DMS79 treated with DMSO at 0.1 percent for 48 hours (cell line): ENCODE results near the gene ZC2HC1C.
A peak's percentile ranks its signal among the peaks of the same experiment; 100 is the strongest.
"Not testable (repeated sequence)": the region's sequence is repeated elsewhere in the genome, so short reads cannot be mapped to it uniquely, and the experiment has no call there.

Experiments used
- DNase-seq: peaks from one replicate; lab custom pipeline; 2025; lab: John Stamatoyannopoulos, UW

ZC2HC1C gene

DNA sequence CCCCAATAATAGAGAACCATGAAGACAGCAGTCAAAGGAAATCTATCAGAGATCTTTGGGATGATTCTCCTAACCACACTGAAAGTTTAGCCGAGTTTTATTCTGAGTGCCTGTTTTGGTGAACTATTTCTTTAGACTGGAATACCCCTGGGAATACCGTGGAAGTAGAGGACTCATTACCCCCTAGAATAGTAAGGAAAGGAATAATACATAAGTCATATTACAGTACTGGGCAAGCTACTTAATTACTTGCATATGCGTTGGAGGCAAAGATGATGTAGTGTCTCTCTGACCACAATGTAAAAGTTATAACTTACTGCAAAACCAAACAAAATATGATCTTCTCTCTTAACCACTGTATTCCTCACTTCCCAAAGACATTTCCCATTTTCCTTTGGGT, 25.5 kb downstream of the ZC2HC1C start:
- DNase-seq, result no peak

- no peak for DNase-seq
These were observed 26.2 kb downstream of the ZC2HC1C start for GRCh38 chr14:75095690-75096089.

DNA sequence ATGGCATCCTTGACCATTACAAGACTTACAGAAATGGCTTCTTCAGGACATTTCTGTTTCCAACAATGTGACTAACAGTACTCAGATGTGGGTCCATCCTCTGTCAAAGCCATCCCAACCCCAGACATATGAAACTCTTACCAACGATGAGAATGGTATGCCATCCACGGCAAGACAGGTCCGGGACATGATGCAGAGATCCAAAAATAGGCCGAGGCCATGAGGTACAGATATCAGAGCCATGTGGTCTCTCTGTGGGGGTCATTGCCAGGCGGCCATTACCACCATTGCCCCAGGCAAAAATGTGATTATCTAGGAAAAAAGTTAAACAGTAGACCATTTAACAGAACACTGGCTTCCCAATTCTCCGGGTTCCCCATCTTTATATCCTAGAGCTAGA, 27.5 kb downstream of the ZC2HC1C start:
- DNase-seq, result no peak

DNA sequence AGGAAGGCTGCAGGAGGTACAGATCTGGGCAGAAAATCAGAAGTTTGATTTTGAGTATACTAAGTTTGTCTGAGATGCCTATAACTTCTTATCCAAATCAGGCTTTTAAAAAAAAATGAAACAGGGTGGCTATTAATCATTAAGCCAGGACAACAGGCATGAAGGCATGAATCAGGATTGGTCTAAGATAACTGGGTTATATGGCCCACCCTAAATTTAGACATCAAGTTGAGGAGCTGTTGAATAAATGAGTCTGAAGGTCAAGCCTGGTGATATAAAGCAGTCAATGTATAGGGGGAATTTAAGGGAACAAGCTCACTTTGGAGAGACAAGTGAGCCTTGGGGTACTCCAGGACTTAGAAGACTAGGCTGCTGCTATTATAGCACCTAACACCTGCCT, 28.8 kb downstream of the ZC2HC1C start:
- no peak for DNase-seq

DNA sequence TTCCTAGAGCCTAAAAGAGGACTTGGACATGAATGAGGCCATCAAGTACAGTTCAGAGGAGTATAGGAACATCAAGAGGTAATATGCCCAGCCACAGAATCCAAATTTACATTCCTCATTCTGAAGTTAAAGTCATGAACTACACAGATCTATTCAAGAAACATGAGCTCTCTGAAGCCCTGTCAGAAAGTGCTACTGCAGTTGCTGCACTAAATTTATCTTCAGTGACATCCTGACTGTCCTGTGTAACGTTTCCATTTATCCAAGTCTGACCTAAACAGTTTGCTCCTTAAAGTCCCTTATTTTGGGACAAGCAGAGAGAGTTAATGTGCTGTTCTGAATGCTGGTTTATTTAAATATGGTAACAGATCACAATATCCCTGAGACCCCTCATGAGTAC, 29.2 kb downstream of the ZC2HC1C start:
- DNase-seq, result no peak

GRCh38 chr14:75101491-75101890, 32.0 kb downstream of the ZC2HC1C start:
- DNase-seq, result no peak

- no peak for DNase-seq
These were observed 37.7 kb downstream of the ZC2HC1C start for GRCh38 chr14:75107186-75107585.

DNA sequence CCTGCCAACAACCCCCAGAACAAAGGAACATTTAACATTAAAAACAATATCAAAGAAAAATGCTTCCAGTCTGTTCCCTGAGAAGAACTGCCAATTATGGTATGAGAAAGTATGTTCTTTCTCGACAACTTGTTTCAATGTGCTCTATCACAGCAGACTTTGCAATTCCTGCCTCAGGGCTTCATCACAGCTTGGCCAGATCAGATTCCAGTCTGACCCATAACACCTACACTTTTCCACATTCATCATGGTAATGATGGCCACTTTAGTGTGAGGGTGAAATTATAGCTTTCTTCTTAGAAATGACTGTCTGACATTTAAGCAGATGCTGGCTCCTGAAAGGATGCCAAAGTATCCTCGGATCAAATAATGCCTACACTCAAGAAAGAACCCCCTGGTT, 40.4 kb downstream of the ZC2HC1C start:
- no peak for DNase-seq

DNA sequence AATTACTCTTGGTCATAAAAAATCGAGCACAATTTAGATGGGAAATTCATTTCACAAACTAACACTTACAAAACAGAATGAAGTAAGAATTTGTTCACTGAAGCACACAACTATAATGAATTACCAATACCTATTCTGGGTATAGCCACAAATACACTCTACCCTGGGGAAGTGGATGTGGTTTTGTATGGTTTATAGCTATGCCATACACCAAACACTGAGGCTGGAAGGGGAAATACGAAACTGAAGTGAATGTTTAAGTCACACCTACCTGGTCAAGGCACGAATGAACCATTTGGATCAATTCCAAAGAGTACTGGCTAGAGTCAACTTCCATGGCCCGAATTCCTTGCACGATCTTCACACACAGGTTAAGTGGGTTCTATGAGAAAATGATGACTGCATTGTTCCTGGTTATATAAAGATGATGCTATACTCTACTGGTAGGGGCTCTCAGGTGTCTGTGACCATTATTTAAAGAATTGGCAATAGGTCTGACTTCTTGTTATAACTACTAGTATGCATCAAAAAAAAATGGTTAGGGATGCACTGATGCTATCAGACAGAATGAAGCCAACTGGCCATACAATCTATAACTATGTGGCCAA, 44.6 kb downstream of the ZC2HC1C start:
- DNase-seq, result no peak

DNA sequence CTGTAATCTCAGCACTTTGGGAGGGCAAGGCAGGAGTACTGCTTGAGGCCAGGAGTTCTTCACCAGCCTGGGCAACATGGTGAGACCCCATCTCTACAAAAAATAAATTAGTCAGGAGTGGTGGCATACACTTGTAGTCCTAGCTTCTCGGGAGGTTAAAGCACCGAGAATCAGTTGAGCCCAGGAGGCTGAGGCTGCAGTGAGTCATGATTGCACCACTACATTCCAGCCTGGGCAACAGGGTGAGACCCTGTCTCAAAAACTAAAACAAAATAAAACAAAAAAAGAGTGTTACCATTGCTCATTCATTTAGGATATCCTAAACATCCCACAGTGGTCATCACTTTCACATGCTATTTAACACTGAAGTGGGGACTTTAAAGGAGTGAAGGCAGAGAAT, 49.6 kb downstream of the ZC2HC1C start:
- DNase-seq, result no peak

- DNase-seq, result no peak
These were observed 51.3 kb downstream of the ZC2HC1C start for GRCh38 chr14:75120541-75121291.

DNA sequence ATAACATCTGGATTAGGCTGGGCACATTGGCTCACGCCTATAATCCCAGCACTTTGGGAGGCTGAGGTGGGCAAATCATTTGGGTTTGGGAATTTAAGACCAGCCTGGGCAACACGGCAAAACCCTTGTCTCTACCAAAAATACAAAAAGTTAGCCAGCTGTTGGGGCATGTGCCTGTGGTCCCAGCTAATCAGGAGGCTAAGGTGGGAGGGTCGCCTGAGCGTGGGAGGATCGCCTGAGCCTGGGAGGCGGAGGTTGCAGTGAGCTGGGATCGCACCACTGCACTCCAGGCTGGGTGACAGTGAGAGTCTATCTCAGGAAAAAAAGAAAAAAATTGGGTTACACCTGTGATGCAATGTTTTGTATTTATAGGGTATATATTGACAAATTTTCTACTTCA, 52.1 kb downstream of the ZC2HC1C start:
- DNase-seq, result no peak

DNA sequence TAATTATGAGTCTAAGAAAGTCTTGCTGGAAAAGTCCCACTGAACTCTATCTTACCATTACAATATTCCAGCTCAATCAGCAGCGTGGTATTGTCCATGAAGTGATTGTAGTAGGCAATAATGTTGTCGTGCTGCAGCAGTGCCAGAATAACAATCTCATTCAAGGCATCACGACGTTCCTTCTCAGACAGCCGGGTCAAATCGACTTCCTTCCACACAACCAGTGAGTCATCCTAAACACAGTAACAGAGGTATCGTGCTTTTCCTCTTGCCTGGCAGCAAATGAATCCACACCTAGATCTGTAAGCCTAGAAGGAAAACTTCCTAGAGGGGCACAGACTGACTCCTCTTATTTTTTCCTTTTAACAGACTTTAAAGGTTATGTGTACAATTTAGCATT, 54.5 kb downstream of the ZC2HC1C start:
- no peak for DNase-seq

- no peak for DNase-seq
These were observed 56.2 kb downstream of the ZC2HC1C start for GRCh38 chr14:75125617-75126016.

GRCh38 chr14:75126121-75126544, 56.7 kb downstream of the ZC2HC1C start:
- DNase-seq, result no peak

GRCh38 chr14:75126679-75127473, 57.4 kb downstream of the ZC2HC1C start, which contains the start of gene NEK9:
TSS of gene NEK9 (minus strand) at chr14:75127048. CDS start at chr14:75126921, 127 bp downstream.
- peak; percentile 92 for DNase-seq

DNA sequence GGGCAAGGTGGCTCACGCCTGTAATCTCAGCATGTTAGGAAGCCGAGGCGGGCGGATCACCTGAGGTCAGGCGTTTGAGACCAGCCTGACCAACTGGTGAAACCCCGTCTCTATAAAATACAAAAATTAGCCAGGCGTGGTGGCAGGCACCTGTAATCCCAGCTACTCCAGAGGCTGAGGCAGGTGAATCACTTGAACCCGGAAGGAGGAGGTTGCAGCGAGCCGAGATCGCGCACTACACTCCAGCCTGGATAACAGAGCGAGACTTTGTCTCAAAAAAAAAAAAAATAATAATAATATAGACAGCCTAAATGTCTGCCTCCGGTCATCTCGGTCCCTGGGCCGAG, 58.0 kb downstream of the ZC2HC1C start:
- DNase-seq, result not testable (repeated sequence)

GRCh38 chr14:75127903-75128595, 58.6 kb downstream of the ZC2HC1C start:
- DNase-seq, result no peak

DNA sequence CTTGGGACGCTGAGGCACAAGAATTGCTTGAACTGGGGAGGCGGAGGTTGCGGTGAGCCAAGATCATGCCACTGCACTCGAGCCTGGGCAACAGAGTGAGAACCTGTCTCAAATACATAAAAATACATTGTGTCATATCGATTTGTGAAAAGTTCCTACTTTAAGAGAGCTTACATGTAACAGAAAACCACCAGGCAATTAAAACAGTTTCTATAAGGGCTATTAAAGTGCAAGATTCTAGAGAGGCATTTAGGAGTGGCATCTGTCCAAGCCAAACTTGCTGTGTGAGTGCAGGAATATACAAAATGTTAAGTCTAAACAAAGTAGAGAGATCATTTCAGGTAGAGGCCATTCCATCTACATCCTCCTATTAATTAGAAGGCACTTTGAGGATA, 59.2 kb downstream of the ZC2HC1C start:
- DNase-seq, result peak; percentile 72
